ENCODE results near the gene ANP32B. TPM values are rescaled to one million over a fixed set of nuclear protein-coding genes. Genes with fewer than 3 reads are reported as not detected.

The ANP32B gene
- total RNA-seq, 3 donors from 2014 or later (not counting 1 experiment from before 2014, with no cell fraction given), result 89.9 to 107 (median 100) TPM

GRCh38 chr9:98045234-98046179 is 62.4 kb downstream of the ANP32B start:
- peak overlapping the region; percentile 9 for H3K4me3 ChIP-seq (ENCODE audit: low read length)
- DNase-seq (peak in 1 of 2 donors; percentile 83), ATAC-seq (peak; percentile 96 to 97 (median 97))
- Mint-ChIP-seq H3K27me3 (ENCODE audit: low read depth in 2 of 2) (no peaks in the 10 kb centered on the region), H3K36me3 (no peaks in the 10 kb centered on the region), H3K27ac (peak overlapping the region; percentile 82 to 89), H3K9me3 (no peaks in the 10 kb centered on the region), H3K4me1 (peaks cover 12% of the 10 kb centered on the region in 2 donors), H3K4me3 (peak overlapping the region; percentile 79)
- peak overlapping the region; percentile 66 for H3K27ac ChIP-seq (ENCODE audit: low read length)
- no peaks in the 10 kb centered on the region for H3K27me3 ChIP-seq (ENCODE audit: control insufficient read depth, insufficient read depth, low read length)
- H3K9me3 ChIP-seq (ENCODE audit: control insufficient read depth, insufficient read depth, low read length), result no peaks in the 10 kb centered on the region
- TF ChIP-seq CTCF (IDR thresholded peaks at IDR 0.05), result no peak
- peaks cover 10% of the 10 kb centered on the region for H3K4me1 ChIP-seq (ENCODE audit: control insufficient read depth, insufficient read depth, low read length)
- WGBS (ENCODE audit: insufficient coverage), result 41% methylated on average over 6 of the region's 6 CpGs
- intact Hi-C loops (cut with micrococcal nuclease), result no loop called here
- H3K36me3 ChIP-seq (ENCODE audit: control insufficient read depth, insufficient read depth, low read length), result no peaks in the 10 kb centered on the region

- H3K4me1 ChIP-seq (ENCODE audit: control insufficient read depth, insufficient read depth, low read length), result peaks cover 10% of the 10 kb centered on the region
- Mint-ChIP-seq H3K4me3 (peak overlapping the region; percentile 79), H3K4me1 (peaks cover 12% of the 10 kb centered on the region in 2 donors), H3K27ac (peak overlapping the region; percentile 82 to 89), H3K36me3 (no peaks in the 10 kb centered on the region), H3K27me3 (ENCODE audit: low read depth in 2 of 2) (no peaks in the 10 kb centered on the region), H3K9me3 (no peaks in the 10 kb centered on the region)
- no peaks in the 10 kb centered on the region for H3K9me3 ChIP-seq (ENCODE audit: control insufficient read depth, insufficient read depth, low read length)
- 95% methylated on average over 8 of the region's 9 CpGs for WGBS (ENCODE audit: insufficient coverage)
- intact Hi-C loops (cut with micrococcal nuclease), result no loop called here
- ATAC-seq, result no peak
- no peaks in the 10 kb centered on the region for H3K27me3 ChIP-seq (ENCODE audit: control insufficient read depth, insufficient read depth, low read length)
- no peak for DNase-seq
- H3K4me3 ChIP-seq (ENCODE audit: low read length), result no peak overlapping the region
- no peaks in the 10 kb centered on the region for H3K36me3 ChIP-seq (ENCODE audit: control insufficient read depth, insufficient read depth, low read length)
- no peak overlapping the region for H3K27ac ChIP-seq (ENCODE audit: low read length)
- TF ChIP-seq CTCF (IDR thresholded peaks at IDR 0.05), result no peak
Measured at GRCh38 chr9:98046180-98046543, 63.0 kb downstream of the ANP32B start.

- ATAC-seq, result no peak
- no peak overlapping the region for H3K27ac Mint-ChIP-seq
- no peaks in the 10 kb centered on the region for H3K27me3 ChIP-seq (ENCODE audit: control insufficient read depth, insufficient read depth, low read length)
- TF ChIP-seq CTCF (IDR thresholded peaks at IDR 0.05), result no peak
- peaks cover 10% of the 10 kb centered on the region for H3K4me1 ChIP-seq (ENCODE audit: control insufficient read depth, insufficient read depth, low read length)
- no peaks in the 10 kb centered on the region for H3K9me3 ChIP-seq (ENCODE audit: control insufficient read depth, insufficient read depth, low read length)
- no peak for DNase-seq
- no peaks in the 10 kb centered on the region for H3K27me3 Mint-ChIP-seq (ENCODE audit: low read depth in 2 of 2)
- intact Hi-C loops (cut with micrococcal nuclease), result no loop called here
- H3K9me3 Mint-ChIP-seq, result no peaks in the 10 kb centered on the region
- no peaks in the 10 kb centered on the region for H3K36me3 Mint-ChIP-seq
- H3K27ac ChIP-seq (ENCODE audit: low read length), result no peak overlapping the region
- H3K4me1 Mint-ChIP-seq, result peaks cover 12% of the 10 kb centered on the region in 2 donors
- 70% methylated on average over 5 of the region's 5 CpGs for WGBS (ENCODE audit: insufficient coverage)
- H3K4me3 ChIP-seq (ENCODE audit: low read length), result no peak overlapping the region
- H3K36me3 ChIP-seq (ENCODE audit: control insufficient read depth, insufficient read depth, low read length), result no peaks in the 10 kb centered on the region
- no peak overlapping the region for H3K4me3 Mint-ChIP-seq
Measured at GRCh38 chr9:98047002-98047401, 63.9 kb downstream of the ANP32B start.

Data from natural killer cell (primary cell).